Hypothalamus (tissue), 51 donors: ENCODE results near the gene FAM9A.
"Not testable (repeated sequence)": the region's sequence is repeated elsewhere in the genome, so short reads cannot be mapped to it uniquely, and the experiment has no call there.

Source experiments
- DNase-seq, 51 donors: peaks; one replicate each; lab custom pipeline; 2025; lab: John Stamatoyannopoulos, UW

The FAM9A gene

DNA sequence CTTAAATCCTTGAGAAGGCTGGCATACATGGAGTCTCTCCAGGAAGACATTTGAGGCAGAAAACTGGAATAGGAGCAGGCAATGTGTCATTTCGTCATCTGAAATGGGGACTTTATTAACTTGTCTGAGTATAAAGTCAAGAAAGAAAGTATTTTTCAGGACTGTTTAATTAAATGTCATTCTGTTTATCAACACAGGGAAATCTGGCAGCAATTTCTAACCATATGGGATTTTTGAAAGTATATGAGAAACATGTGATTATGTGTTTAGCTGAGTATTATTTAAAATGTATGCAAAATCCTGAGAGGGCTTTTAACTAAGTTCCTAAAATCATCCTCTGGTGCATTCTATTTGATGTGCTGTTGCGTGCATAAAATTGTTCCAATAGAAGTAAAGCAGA lies 3.9 kb upstream of the FAM9A start:
- no peak for DNase-seq

DNA sequence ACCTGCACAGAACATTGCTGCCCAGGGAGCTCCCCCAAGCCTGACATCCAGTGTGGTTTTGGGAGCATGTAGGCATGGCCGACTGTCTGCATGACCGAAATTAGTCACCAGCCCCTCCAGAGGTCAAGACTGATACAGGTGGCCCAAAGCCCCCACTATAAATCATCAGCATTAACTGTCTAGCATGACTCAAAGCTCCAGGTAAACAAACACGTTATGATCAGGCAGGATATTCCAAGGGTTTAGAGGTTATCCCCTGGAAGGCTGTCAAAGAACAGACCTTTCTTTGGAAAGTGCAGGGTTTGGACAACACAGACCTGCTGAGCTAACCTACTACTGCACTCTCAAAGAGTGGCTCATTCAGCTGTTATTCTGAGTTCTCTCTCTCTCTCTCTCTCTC lies 2.1 kb upstream of the FAM9A start:
- no peak for DNase-seq

DNA sequence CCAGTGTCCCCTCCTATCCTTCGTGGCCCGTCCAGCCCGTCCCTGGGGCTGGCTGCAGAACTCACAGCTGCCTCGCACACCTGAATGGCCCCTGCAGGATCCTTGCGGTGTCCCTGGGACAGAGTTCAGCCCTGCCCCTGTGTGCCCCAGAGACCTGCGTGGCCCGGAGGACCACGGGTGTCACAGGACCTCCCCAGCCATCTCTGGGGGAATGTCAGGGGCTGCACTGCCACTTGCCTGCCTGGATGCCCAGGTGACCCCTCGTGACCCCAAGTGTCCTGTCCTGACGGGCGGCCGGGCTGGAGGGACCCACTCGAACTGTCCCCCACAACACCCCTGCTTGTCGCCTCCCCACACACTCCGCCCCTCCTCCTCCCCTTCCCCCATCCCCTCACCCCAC lies 832 bp downstream of the FAM9A start:
- not testable (repeated sequence) for DNase-seq

GRCh38 chrX:8799281-8799680 lies 1.9 kb downstream of the FAM9A start:
- not testable (repeated sequence) for DNase-seq

DNA sequence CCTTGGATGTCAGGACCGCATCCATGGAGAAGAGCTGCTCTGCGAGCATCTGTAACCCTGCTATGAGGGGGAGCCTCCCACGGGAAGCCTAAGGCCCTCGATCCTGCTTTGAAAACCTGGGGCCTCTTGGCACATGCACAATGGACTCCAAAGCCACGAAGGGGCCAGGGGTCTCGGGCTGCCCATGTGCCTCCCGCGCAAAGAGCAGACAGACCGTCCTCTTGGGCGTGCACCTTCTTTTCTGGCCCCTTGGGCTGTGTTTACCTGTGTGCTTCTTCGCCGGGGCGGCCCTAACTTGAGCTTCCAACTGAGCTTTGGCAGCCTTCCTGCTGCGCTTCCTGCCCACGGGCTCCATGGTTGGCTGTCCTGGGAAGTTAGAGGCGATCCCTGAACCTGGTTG lies 2.5 kb downstream of the FAM9A start:
- DNase-seq, result not testable (repeated sequence)

GRCh38 chrX:8787119-8787518 lies 14.1 kb downstream of the FAM9A start:
- DNase-seq, result not testable (repeated sequence)

- no peak for DNase-seq
Measured at GRCh38 chrX:8784162-8784561, 17.0 kb downstream of the FAM9A start.

- DNase-seq, result no peak
Measured at GRCh38 chrX:8783714-8784098, 17.5 kb downstream of the FAM9A start.

DNA sequence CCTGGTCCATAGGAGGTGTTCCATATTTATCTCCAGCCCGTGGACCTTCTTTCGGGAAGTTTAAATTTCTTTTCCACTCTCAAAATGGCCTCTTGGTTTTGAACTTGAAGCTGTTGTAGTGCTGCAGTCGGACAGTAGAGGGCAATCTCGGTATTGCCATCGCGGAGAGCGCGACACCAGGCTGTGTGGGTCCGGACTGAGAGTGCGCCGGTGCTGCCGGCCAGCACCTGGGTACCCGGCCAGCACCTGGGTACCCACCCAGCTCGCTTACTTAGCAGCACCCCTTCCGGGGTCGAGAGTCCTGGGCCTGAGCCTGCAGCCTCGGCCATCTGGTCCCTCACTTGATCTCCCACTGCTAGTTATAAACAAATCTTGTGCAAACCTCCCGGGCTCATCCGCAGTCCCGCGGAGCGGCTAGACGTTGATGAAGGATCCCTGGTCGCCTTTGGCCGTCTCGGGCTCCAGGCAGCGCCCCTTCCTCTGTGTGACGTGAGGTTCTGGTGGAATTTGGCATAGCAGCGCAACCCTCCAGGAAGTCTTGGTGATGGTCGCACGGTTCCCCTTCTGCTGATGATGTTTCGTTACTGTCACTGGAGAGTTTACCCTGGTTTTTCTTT lies 18.0 kb downstream of the FAM9A start:
- DNase-seq, result peak in 2 of 51 donors; percentile 0 to 4

DNA sequence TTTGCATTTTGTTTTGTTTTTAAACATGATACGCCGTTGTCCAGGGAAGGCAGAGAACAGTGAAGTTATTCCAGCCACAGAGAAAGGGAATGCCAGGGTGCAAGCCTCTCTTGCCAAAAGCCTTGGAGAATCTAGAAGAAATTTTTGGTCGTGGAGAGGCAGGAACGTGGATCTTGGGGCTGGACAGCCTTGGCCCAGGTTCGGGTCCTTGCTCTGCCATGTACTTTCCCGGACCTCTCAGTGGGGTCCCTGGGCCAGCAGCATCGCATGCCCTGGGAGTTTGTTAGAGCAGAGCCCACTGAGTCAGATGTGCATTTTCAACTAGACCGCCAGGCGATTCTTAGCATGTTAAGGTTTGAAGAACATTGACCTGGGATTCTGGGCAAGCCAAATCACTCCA lies 18.6 kb downstream of the FAM9A start:
- no peak for DNase-seq

DNA sequence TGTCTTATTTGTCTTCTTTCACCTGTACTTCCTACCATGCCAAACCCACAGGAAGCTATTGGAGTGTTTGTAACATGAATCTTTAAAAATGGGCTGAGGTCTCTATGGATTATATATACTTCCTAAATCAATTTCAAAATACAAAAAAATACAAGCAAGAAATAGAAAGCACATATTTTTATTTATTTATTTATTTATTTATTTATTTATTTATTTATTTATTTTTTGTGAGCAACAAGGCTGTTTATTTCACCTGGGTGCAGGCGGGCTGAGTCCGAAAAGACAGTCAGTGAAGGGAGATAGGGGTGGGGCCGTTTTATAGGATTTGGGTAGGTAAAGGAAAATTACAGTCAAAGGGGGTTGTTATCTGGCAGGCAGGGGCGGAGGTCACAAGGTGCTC lies 19.3 kb downstream of the FAM9A start:
- DNase-seq, result not testable (repeated sequence)

- no peak for DNase-seq
Measured at GRCh38 chrX:8773117-8773516, 28.1 kb downstream of the FAM9A start.

GRCh38 chrX:8760021-8760420 lies 41.2 kb downstream of the FAM9A start:
- DNase-seq, result no peak

GRCh38 chrX:8758706-8759105 lies 42.5 kb downstream of the FAM9A start:
- DNase-seq, result not testable (repeated sequence)

GRCh38 chrX:8757609-8758389 lies 43.4 kb downstream of the FAM9A start:
- DNase-seq, result not testable (repeated sequence)

GRCh38 chrX:8755813-8756212 lies 45.4 kb downstream of the FAM9A start:
- no peak for DNase-seq

- no peak for DNase-seq
Measured at GRCh38 chrX:8755116-8755515, 46.1 kb downstream of the FAM9A start.

DNA sequence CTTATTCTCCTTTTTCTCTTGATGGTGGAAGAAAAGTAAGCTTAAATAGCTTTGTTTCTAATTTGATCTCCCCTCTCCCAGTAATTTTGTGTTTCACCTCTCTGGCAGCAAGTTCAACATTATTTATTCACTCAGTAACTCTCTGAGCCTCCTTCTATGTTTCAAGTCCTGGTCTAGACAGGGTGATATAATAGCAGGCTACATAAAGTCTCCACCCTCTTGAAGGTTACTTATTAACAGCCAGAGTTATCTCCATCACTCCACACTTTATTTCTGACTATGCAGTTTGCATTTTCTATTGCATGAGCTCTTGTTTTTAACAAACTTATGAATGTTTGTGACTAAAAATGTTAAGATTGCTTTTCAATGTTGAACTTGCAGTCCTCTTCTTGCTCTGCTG lies 51.5 kb downstream of the FAM9A start:
- DNase-seq, result no peak

DNA sequence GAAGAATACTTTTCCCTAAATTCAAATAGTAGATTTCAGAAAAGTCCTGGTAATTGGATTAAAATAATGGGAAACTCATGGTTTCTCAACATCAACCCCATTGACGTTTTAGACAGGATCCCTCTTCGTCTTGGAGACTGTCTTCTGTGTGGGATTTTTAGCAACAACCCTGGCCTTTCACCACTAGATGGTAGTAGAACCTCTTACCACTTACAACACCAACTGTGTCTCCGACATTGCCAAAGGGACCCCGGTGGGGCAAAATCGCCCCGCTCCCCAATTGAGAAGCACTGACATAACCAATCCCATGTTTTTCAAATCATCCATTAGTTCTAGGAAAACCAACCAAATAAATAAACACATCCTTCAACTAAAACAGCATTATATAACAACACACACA lies 52.3 kb downstream of the FAM9A start:
- DNase-seq, result peak in 3 of 51 donors; percentile 1 to 2 (median 2)

DNA sequence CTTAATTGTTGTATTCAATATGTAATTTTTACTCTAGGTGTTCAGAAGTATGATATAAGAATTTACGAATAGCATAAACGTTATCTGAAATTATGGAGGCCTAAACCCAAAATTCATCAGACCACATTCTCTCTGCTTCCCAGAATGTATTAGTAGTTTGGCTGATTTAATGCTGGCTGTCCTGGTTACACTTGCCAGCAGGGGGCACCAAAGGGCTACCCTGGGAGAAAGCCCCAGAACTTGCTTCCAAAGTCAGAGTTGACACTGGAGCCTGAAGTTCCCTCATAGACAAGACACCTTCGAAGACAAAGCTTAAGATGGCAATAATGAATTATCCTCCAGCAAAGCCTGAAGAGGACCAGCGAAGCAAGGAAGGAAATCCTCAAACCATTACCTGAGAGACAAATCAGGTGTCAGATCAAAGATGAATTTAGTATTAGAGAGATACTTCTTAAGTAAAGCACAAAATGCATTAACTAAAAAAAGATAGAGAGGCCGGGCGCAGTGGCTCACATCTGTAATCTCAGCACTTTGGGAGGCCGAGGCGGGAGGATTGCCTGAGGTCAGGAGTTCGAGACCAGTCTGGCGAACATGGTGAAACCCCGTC lies 58.0 kb downstream of the FAM9A start:
- peak in 18 of 51 donors; percentile 0 to 38 (median 8) for DNase-seq

DNA sequence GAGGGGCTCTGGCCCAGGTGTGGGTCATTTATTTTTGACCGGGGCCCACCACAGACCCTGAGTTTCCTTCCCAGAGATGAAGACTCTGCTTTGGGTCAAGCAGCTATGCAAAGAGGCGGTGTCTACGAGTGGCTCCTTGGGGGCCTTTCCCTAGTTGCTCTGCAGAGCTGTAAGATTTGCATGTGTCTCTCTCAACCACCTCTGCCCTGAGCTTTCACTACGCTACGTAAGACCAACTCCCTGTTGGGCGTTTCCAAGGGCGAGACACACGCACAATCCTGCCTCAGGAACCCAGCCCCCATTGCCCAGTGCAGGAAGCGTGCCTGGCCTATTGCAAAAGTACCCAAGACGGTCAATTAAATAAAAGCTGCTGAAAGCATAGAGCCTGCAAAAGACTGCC lies 59.2 kb downstream of the FAM9A start:
- no peak for DNase-seq
